B cell (primary cell): ENCODE data around the gene PTPN5. TPM values are rescaled to one million over a fixed set of nuclear protein-coding genes. Genes with fewer than 3 reads are reported as not detected.

Experiments used
- ATAC-seq: fragments of 200-7000 bp; cut with Tn5 transposase; one replicate; pipeline ENCODE4 v1.10.0; 2021; ENCODE audit warnings: low read depth, mild to moderate bottlenecking, moderate number of reproducible peaks, moderate library complexity
- CTCF ChIA-PET: fragments of 350-600 bp; sonication (Branson Sonifier 250); formaldehyde crosslinking; loops from one replicate; lab custom pipeline; 2021; ENCODE audit warnings: antibody characterized with exemption, inconsistent platforms; lab: Charles Lee
- POLR2A ChIA-PET: fragments of 350-600 bp; sonication (Branson Sonifier 250); formaldehyde crosslinking; loops from one replicate; lab custom pipeline; 2021; ENCODE audit warnings: antibody characterized with exemption; lab: Charles Lee
- DNase-seq: peaks from one replicate; pipeline ENCODE4 v3.0.0; 2013
- H2AFZ ChIP-seq: 2 replicates; pipeline ENCODE4 v1.6.1; 2012; ENCODE audit warnings: mild to moderate bottlenecking, low read depth, low read length; ENCODE audit not compliant: insufficient read depth, poor library complexity, severe bottlenecking
- H3K27ac ChIP-seq, 2 donors: 1 replicate in 1 of 2; 2 replicates in 1 of 2; pipeline ENCODE4 v1.5.1; 2012 to 2013; ENCODE audit warnings: low read length in 2 of 2, mild to moderate bottlenecking in 2 of 2, moderate library complexity in 1 of 2
- H3K27me3 ChIP-seq, 4 experiments: fragments of 200-600 bp in 1 of 4; sonication (generic) in 1 of 4; replicated peaks in 1 of 4; 1 replicate in 2 of 4; 2 replicates in 2 of 4; pipeline versions ENCODE4 v1.6.1 to v1.7.0; 2013 to 2016; ENCODE audit warnings: low read length in 3 of 4, mild to moderate bottlenecking in 2 of 4, mixed read lengths in 1 of 4, moderate library complexity in 1 of 4; ENCODE audit not compliant: insufficient read depth in 4 of 4, control insufficient read depth in 3 of 4; ENCODE audit errors: control extremely low read depth in 1 of 4
- H3K36me3 ChIP-seq, 2 experiments: replicated peaks in 1 of 2; 1 replicate in 1 of 2; 2 replicates in 1 of 2; pipeline versions ENCODE4 v1.6.1 to v1.7.1; 2013; ENCODE audit warnings: low read length in 1 of 2; ENCODE audit not compliant: insufficient read depth in 2 of 2, control insufficient read depth in 1 of 2; ENCODE audit errors: control extremely low read depth in 1 of 2, extremely low read depth in 1 of 2
- H3K4me1 ChIP-seq, 2 donors: fragments of 200-600 bp in 1 of 2; sonication (generic) in 1 of 2; 1 replicate in 1 of 2; 2 replicates in 1 of 2; pipeline versions ENCODE4 v1.5.1 to v1.6.1; 2013 to 2017; ENCODE audit warnings: low read length in 2 of 2; ENCODE audit not compliant: control insufficient read depth in 2 of 2, insufficient read depth in 2 of 2
- H3K4me2 ChIP-seq: replicated peaks from 2 replicates; pipeline ENCODE3; 2012; ENCODE audit warnings: mild to moderate bottlenecking, low read depth, low read length; ENCODE audit not compliant: poor library complexity, severe bottlenecking
- H3K4me3 ChIP-seq, 5 experiments: fragments of 200-600 bp in 1 of 5; sonication (generic) in 1 of 5; 1 replicate in 3 of 5; 2 replicates in 2 of 5; pipeline versions ENCODE4 v1.5.1 to v1.7.0; 2011 to 2016; ENCODE audit warnings: low read length in 4 of 5, mild to moderate bottlenecking in 4 of 5, low read depth in 2 of 5, control low read depth in 1 of 5, moderate library complexity in 1 of 5; ENCODE audit not compliant: insufficient read depth in 1 of 5; ENCODE audit errors: control extremely low read depth in 1 of 5, extremely low read depth in 1 of 5
- H3K79me2 ChIP-seq: fragments of 200-600 bp; sonication (generic); one replicate; pipeline ENCODE4 v1.6.0; 2016; ENCODE audit warnings: low read length; ENCODE audit not compliant: control insufficient read depth, insufficient read depth
- H3K9ac ChIP-seq: fragments of 200-600 bp; sonication (generic); 2 replicates; pipeline ENCODE4 v1.6.1; 2017; ENCODE audit warnings: mild to moderate bottlenecking, low read length, moderate library complexity
- H3K9me3 ChIP-seq, 3 donors: one replicate each; pipeline versions ENCODE4 v1.6.1 to v1.7.1; 2013; ENCODE audit warnings: low read length in 2 of 3; ENCODE audit not compliant: control insufficient read depth in 2 of 3, insufficient read depth in 1 of 3; ENCODE audit errors: control extremely low read depth in 1 of 3
- H4K20me1 ChIP-seq: 2 replicates; pipeline ENCODE4 v1.6.0; 2012; ENCODE audit warnings: mild to moderate bottlenecking, low read length; ENCODE audit not compliant: insufficient read depth, control insufficient read depth, poor library complexity, severe bottlenecking
- H3K27ac Mint-ChIP-seq: one replicate; pipeline ENCODE4 v1.8.0; 2021; ENCODE audit warnings: mixed read lengths
- H3K27me3 Mint-ChIP-seq: one replicate; pipeline ENCODE4 v1.8.0; 2021; ENCODE audit warnings: mixed read lengths
- H3K4me1 Mint-ChIP-seq: one replicate; pipeline ENCODE4 v1.8.0; 2021; ENCODE audit warnings: mixed read lengths
- H3K4me3 Mint-ChIP-seq: one replicate; pipeline ENCODE4 v1.8.0; 2021; ENCODE audit warnings: mixed read lengths
- H3K9me3 Mint-ChIP-seq: one replicate; pipeline ENCODE4 v1.8.0; 2022; ENCODE audit warnings: mixed read lengths; ENCODE audit not compliant: insufficient read depth
- EZH2 ChIP-seq: IDR thresholded peaks from 2 replicates; pipeline ENCODE4 v1.6.1; 2012; ENCODE audit warnings: borderline replicate concordance, low read depth, mild to moderate bottlenecking, moderate library complexity, low read length; ENCODE audit not compliant: insufficient read depth, poor library complexity, severe bottlenecking
- WGBS: methylation state at CpG from one replicate; pipeline ENCODE4 v1.1.5; 2013; ENCODE audit warnings: missing lambda C conversion rate; ENCODE audit not compliant: insufficient coverage; 5-methylcytosine and 5-hydroxymethylcytosine counted together
- intact Hi-C: fragments of 100-400 bp; cut with micrococcal nuclease; formaldehyde crosslinking; loops from one replicate; pipeline ENCODE4 v1.10.0; 2022
- polyA plus RNA-seq: library from polyadenylated mRNA; depleted of rRNA; stranded (reverse); fragments of >200 nt; gene quantifications from 2 replicates; pipeline ENCODE4 v1.2.3, GENCODE V29; 2012
- total RNA-seq, 2 donors: library from RNA; stranded (reverse); fragments of 120-200 nt in 1 of 2; gene quantifications; 1 replicate in 1 of 2; 2 replicates in 1 of 2; pipeline versions ENCODE4 v1.2.3 to v1.2.4, GENCODE V29; 2013 to 2022
- TF ChIP-seq, protein P1 (sequence below): fragments of 200-600 bp; IDR thresholded peaks from one replicate; pipeline ENCODE4 v1.8.0; 2022; ENCODE audit warnings: antibody characterized with exemption, mild to moderate bottlenecking

The PTPN5 gene
- total and polyA plus RNA-seq, 2 donors (not counting 1 experiment from before 2014, with no cell fraction given): not detected

DNA sequence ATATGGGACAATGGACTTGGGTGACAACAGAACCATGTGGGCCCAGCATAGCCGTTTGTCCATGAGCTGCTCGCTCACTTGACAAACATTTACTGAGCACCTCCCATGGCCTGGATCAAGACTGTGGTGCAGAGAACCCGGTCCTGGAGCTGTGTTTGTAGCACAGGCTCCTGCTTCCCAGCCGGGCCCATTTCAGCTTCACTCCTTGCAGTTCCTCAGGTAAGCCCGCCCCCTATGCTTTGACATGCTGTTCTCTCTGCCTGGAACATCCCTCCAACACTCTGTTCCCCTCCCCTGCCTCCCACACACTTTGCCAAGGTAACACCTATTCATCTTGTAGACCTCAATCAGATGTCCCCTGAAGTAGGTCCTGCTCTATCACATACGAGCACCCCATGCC lies 46.3 kb downstream of the PTPN5 start:
- Histone ChIP-seq H3K9ac (no peak overlapping the region), H2AFZ (no peak overlapping the region), H3K9me3 (no peaks in the 10 kb centered on the region), H3K27me3 (peaks cover 0 to 2% (median 0%) of the 10 kb centered on the region in 4 experiments), H3K4me3 (no peak overlapping the region), H3K4me2 (no peak overlapping the region), H3K27ac (no peak overlapping the region), H3K4me1 (no peaks in the 10 kb centered on the region), H4K20me1 (no peaks in the 10 kb centered on the region), H3K36me3 (no peaks in the 10 kb centered on the region), H3K79me2 (no peaks in the 10 kb centered on the region)
- no peak for DNase-seq
- TF ChIP-seq EZH2: no peak
- TF ChIP-seq, protein P1, sequence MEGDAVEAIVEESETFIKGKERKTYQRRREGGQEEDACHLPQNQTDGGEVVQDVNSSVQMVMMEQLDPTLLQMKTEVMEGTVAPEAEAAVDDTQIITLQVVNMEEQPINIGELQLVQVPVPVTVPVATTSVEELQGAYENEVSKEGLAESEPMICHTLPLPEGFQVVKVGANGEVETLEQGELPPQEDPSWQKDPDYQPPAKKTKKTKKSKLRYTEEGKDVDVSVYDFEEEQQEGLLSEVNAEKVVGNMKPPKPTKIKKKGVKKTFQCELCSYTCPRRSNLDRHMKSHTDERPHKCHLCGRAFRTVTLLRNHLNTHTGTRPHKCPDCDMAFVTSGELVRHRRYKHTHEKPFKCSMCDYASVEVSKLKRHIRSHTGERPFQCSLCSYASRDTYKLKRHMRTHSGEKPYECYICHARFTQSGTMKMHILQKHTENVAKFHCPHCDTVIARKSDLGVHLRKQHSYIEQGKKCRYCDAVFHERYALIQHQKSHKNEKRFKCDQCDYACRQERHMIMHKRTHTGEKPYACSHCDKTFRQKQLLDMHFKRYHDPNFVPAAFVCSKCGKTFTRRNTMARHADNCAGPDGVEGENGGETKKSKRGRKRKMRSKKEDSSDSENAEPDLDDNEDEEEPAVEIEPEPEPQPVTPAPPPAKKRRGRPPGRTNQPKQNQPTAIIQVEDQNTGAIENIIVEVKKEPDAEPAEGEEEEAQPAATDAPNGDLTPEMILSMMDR: no peak
- no peak for ATAC-seq
- Mint-ChIP-seq H3K27ac (no peak overlapping the region), H3K27me3 (peaks cover 3% of the 10 kb centered on the region), H3K4me1 (no peaks in the 10 kb centered on the region), H3K9me3 (no peaks in the 10 kb centered on the region), H3K4me3 (no peak overlapping the region)
- ChIA-PET POLR2A (no interaction called here), CTCF (interaction anchor here (0.8 to 1.7 kb wide), 3 partner anchors 13 to 746 kb away, joined by 3 to 5 read pairs (median 4); no protein-coding TSS in a partner anchor)
- WGBS: 88% methylated on average over 6 of the region's 6 CpGs
- intact Hi-C loops: no loop called here

DNA sequence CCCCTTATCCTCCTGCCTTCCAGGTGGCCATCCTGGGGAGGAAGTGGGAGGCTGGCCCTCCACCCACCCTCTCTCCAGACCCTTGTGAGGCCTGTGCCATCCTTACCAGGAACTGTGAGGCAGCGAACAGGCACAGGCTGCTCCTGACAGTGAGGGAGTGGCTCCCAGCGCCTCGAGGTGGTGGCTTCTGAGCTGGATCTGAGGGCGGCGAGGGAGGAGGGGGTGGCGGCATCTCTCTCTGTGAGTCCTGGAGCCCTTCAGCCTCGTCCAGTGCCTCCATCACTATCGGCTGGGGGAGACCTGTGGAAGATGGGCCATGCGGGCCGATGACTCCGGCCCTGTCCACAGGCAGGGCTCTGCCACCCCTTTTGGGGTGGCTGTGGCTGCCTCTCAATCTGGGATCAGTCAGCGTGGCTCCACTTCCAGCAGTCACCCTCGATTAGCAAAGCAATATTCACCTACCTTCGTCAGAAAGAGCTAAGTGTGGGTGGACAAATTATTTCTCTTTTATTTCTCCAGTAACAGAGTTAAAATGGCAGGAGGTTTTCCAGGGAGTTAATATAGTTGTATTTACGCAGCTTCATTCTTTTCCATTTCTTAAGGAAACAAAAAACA lies 47.6 kb downstream of the PTPN5 start:
- POLR2A ChIA-PET: no interaction called here
- intact Hi-C loops: no loop called here
- WGBS: 92% methylated on average over 10 of the region's 15 CpGs

More for the DNA sequence above, 47.6 kb downstream of the PTPN5 start:
- Histone ChIP-seq H3K4me1 (no peaks in the 10 kb centered on the region), H3K9me3 (no peaks in the 10 kb centered on the region), H3K27me3 (peaks cover 0 to 2% (median 0%) of the 10 kb centered on the region in 4 experiments), H3K79me2 (no peaks in the 10 kb centered on the region), H3K27ac (no peak overlapping the region), H2AFZ (no peak overlapping the region), H3K4me3 (no peak overlapping the region), H3K9ac (no peak overlapping the region), H4K20me1 (no peaks in the 10 kb centered on the region), H3K4me2 (no peak overlapping the region), H3K36me3 (no peaks in the 10 kb centered on the region)
- CTCF ChIA-PET: interaction anchor here (1.0 to 1.7 kb wide), 4 partner anchors 12 to 629 kb away, joined by 3 to 5 read pairs (median 4); no protein-coding TSS in a partner anchor
- Mint-ChIP-seq H3K4me1 (no peaks in the 10 kb centered on the region), H3K27me3 (peaks cover 3% of the 10 kb centered on the region), H3K9me3 (no peaks in the 10 kb centered on the region), H3K27ac (no peak overlapping the region), H3K4me3 (no peak overlapping the region)
- DNase-seq: no peak
- no peak for TF ChIP-seq EZH2
- TF ChIP-seq, protein P1: no peak
- no peak for ATAC-seq
